AG20443 (cell line): Measurements from ENCODE around the gene WWOX.
A peak's percentile ranks its signal among the peaks of the same experiment; 100 is the strongest.

Experiments used
- DNase-seq: peaks from one replicate; pipeline ENCODE4 v3.0.0; 2012; ENCODE audit warnings: low spot score, mixed read lengths

Gene WWOX

GRCh38 chr16:78399384-78399783 is 299.9 kb downstream of the WWOX start:
- DNase-seq, result no peak

- no peak for DNase-seq
These were observed 303.4 kb downstream of the WWOX start for GRCh38 chr16:78402833-78403232.

- DNase-seq, result no peak
These were observed 305.6 kb downstream of the WWOX start for GRCh38 chr16:78405040-78405439.

- no peak for DNase-seq
These were observed 306.4 kb downstream of the WWOX start for GRCh38 chr16:78405833-78406232.

GRCh38 chr16:78407191-78407590 is 307.7 kb downstream of the WWOX start:
- DNase-seq, result no peak

GRCh38 chr16:78413651-78414050 is 314.2 kb downstream of the WWOX start:
- DNase-seq, result no peak

GRCh38 chr16:78415013-78415412 is 315.6 kb downstream of the WWOX start:
- DNase-seq, result no peak

GRCh38 chr16:78415669-78416068 is 316.2 kb downstream of the WWOX start:
- no peak for DNase-seq

GRCh38 chr16:78416400-78416799 is 316.9 kb downstream of the WWOX start:
- DNase-seq, result no peak

- DNase-seq, result no peak
These were observed 321.8 kb downstream of the WWOX start for GRCh38 chr16:78421181-78421708.

- no peak for DNase-seq
These were observed 325.8 kb downstream of the WWOX start for GRCh38 chr16:78425281-78425680.

- DNase-seq, result no peak
These were observed 326.5 kb downstream of the WWOX start for GRCh38 chr16:78425891-78426510.

GRCh38 chr16:78428193-78428592 is 328.7 kb downstream of the WWOX start:
- DNase-seq, result no peak

GRCh38 chr16:78430281-78430680 is 330.8 kb downstream of the WWOX start:
- no peak for DNase-seq

- no peak for DNase-seq
These were observed 331.7 kb downstream of the WWOX start for GRCh38 chr16:78431004-78431670.

- no peak for DNase-seq
These were observed 332.2 kb downstream of the WWOX start for GRCh38 chr16:78431701-78432100.

- no peak for DNase-seq
These were observed 333.0 kb downstream of the WWOX start for GRCh38 chr16:78432451-78432850.

- no peak for DNase-seq
These were observed 333.7 kb downstream of the WWOX start for GRCh38 chr16:78433116-78433515.

GRCh38 chr16:78434401-78434800 is 334.9 kb downstream of the WWOX start:
- no peak for DNase-seq

- no peak for DNase-seq
These were observed 335.8 kb downstream of the WWOX start for GRCh38 chr16:78435260-78435659.

- no peak for DNase-seq
These were observed 336.6 kb downstream of the WWOX start for GRCh38 chr16:78436023-78436422.

GRCh38 chr16:78436846-78437245 is 337.4 kb downstream of the WWOX start:
- DNase-seq, result no peak

GRCh38 chr16:78437352-78437968 is 338.0 kb downstream of the WWOX start:
- peak; percentile 27 for DNase-seq
